Adrenal gland (tissue), 12 donors: ENCODE data around the gene CFAP57. TPM values are rescaled to one million over a fixed set of nuclear protein-coding genes. Genes with fewer than 3 reads are reported as not detected.

Experiments used
- DNase-seq, 7 donors: peaks; one replicate each; pipeline ENCODE4 v3.0.0-alpha.2; 2019 to 2020
- H3K27ac ChIP-seq, 5 donors: fragments of 200-600 bp; sonication (generic) in 4 of 5; 1 replicate in 3 of 5; 2 replicates in 2 of 5; pipeline versions ENCODE4 v1.5.1 to v1.8.0; 2016 to 2020; ENCODE audit warnings: mild to moderate bottlenecking in 1 of 5
- H3K27me3 ChIP-seq: fragments of 200-600 bp; 2 replicates; pipeline ENCODE4 v1.8.0; 2021
- H3K36me3 ChIP-seq, 2 donors: fragments of 200-600 bp; replicated peaks in 1 of 2; 1 replicate in 1 of 2; 2 replicates in 1 of 2; pipeline versions ENCODE4 v1.5.1 to v1.8.0; 2018 to 2022
- H3K4me1 ChIP-seq, 2 donors: fragments of 200-600 bp; replicated peaks in 1 of 2; 1 replicate in 1 of 2; 2 replicates in 1 of 2; pipeline versions ENCODE4 v1.5.1 to v1.8.0; 2018 to 2021
- H3K4me3 ChIP-seq, 4 donors: fragments of 200-600 bp; sonication (generic) in 3 of 4; one replicate each; pipeline ENCODE4 v1.5.1; 2016 to 2018
- H3K9me3 ChIP-seq, 3 donors: fragments of 200-600 bp; sonication (generic) in 1 of 3; replicated peaks in 1 of 3; 1 replicate in 2 of 3; 2 replicates in 1 of 3; pipeline versions ENCODE4 v1.5.1 to v1.8.0; 2016 to 2021
- CTCF ChIP-seq, 6 experiments: fragments of 450-650 bp in 4 of 6; fragments of 200-600 bp in 2 of 6; sonication (generic) in 1 of 6; IDR thresholded peaks; 1 replicate in 5 of 6; 2 replicates in 1 of 6; pipeline versions ENCODE4 v1.5.1 to v1.8.0; 2016 to 2021; ENCODE audit warnings: antibody characterized with exemption in 6 of 6, mild to moderate bottlenecking in 2 of 6, moderate library complexity in 1 of 6
- POLR2A ChIP-seq, 2 donors: fragments of 450-650 bp; IDR thresholded peaks; one replicate each; pipeline ENCODE4 v1.6.1; 2017; ENCODE audit warnings: antibody characterized with exemption in 2 of 2, mild to moderate bottlenecking in 2 of 2, moderate library complexity in 1 of 2
- WGBS, 4 donors: extraction: QIAGEN DNeasy Blood & Tissue Kit in 2 of 4; methylation state at CpG; one replicate each; pipeline versions ENCODE4 v1.1.5 to v1.1.7; 2013 to 2017; 5-methylcytosine and 5-hydroxymethylcytosine counted together
- intact Hi-C, 2 donors: fragments of 100-400 bp; cut with DNase I; formaldehyde crosslinking; loops; one replicate each; pipeline versions ENCODE4 v1.14.1 to v1.15.0; 2022 to 2023
- polyA plus RNA-seq, 3 donors: library from polyadenylated mRNA; stranded (reverse); fragments of 200-250 nt in 2 of 3; fragments of 350-450 nt in 1 of 3; fragmentation: Illumina TruSeq in 1 of 3; extraction: RNeasy Lipid Tissue Mini Kit (QIAGEN cat#74804) in 1 of 3; gene quantifications; one replicate each; pipeline ENCODE4 v1.2.3, GENCODE V29; 2013 to 2014
- total RNA-seq, 9 donors: library from RNA; depleted of rRNA in 4 of 9; stranded (reverse); fragments of >200 nt in 4 of 9; fragments of 120-200 nt in 1 of 9; fragmentation: NEBNext Ultra II Directional in 1 of 9; extraction: Animal tissue kit (Norgen Biotek cat#: 25700) in 1 of 9; gene quantifications; one replicate each; pipeline versions ENCODE4 v1.1.0 to v1.2.4, GENCODE V29; 2013 to 2023
- donor health status: healthy with polysubstance abuse.
- donor health status: Bipolar disorder and iron deficiency.
- donor health status: DM: yes; HTN: yes; CAD: no.
- donor health status: DM: no; HTN: no; CAD: no.
- donor health status: DM: no; HTN: no; CAD: no.
- donor health status: DM: yes; HTN: yes; CAD: no.

The CFAP57 gene
- total and polyA plus RNA-seq, 12 donors, result 0.06 to 2.1 (median 0.33) TPM; not detected in 3

- H3K27ac ChIP-seq, result no peak overlapping the region
- H3K4me1 ChIP-seq, result no peaks in the 10 kb centered on the region
- TF ChIP-seq POLR2A (IDR thresholded peaks at IDR 0.05), result no peak
- TF ChIP-seq CTCF (IDR thresholded peaks at IDR 0.05), result no peak
- H3K4me3 ChIP-seq, result no peak overlapping the region
- no peaks in the 10 kb centered on the region for H3K27me3 ChIP-seq
- WGBS, 4 donors, result 66 to 85% (median 75%) methylated on average over 7 of the region's 7 CpGs
- intact Hi-C loops, result no loop called here
- H3K9me3 ChIP-seq, result no peaks in the 10 kb centered on the region
- no peaks in the 10 kb centered on the region for H3K36me3 ChIP-seq
- DNase-seq, result no peak
Measured at GRCh38 chr1:43220905-43221778, 49.0 kb downstream of the CFAP57 start.

GRCh38 chr1:43221797-43222196 is 49.7 kb downstream of the CFAP57 start:
- TF ChIP-seq POLR2A (IDR thresholded peaks at IDR 0.05) (no peak), CTCF (IDR thresholded peaks at IDR 0.05) (no peak)
- intact Hi-C loops, result no loop called here
- no peak for DNase-seq
- Histone ChIP-seq H3K9me3 (no peaks in the 10 kb centered on the region), H3K4me3 (no peak overlapping the region), H3K27ac (no peak overlapping the region), H3K36me3 (no peaks in the 10 kb centered on the region), H3K4me1 (no peaks in the 10 kb centered on the region), H3K27me3 (no peaks in the 10 kb centered on the region)
- 90 to 100% (median 100%) methylated on average over 1 of the region's 1 CpG; no CpG with 5 or more reads in 1 of the 4 donors for WGBS, 4 donors

GRCh38 chr1:43222879-43223278 is 50.7 kb downstream of the CFAP57 start:
- intact Hi-C loops, result no loop called here
- H3K9me3 ChIP-seq, result no peaks in the 10 kb centered on the region
- H3K36me3 ChIP-seq, result no peaks in the 10 kb centered on the region
- no peaks in the 10 kb centered on the region for H3K4me1 ChIP-seq
- no peak overlapping the region for H3K27ac ChIP-seq
- TF ChIP-seq POLR2A (IDR thresholded peaks at IDR 0.05) (no peak), CTCF (IDR thresholded peaks at IDR 0.05) (no peak)
- no peak overlapping the region for H3K4me3 ChIP-seq
- 79 to 80% (median 79%) methylated on average over 9 of the region's 9 CpGs for WGBS, 4 donors
- no peak for DNase-seq
- H3K27me3 ChIP-seq, result no peaks in the 10 kb centered on the region

- Histone ChIP-seq H3K9me3 (no peaks in the 10 kb centered on the region), H3K4me3 (no peak overlapping the region), H3K27ac (no peak overlapping the region), H3K27me3 (no peaks in the 10 kb centered on the region), H3K36me3 (no peaks in the 10 kb centered on the region), H3K4me1 (no peaks in the 10 kb centered on the region)
- no peak for DNase-seq
- 54 to 82% (median 59%) methylated on average over 3 of the region's 3 CpGs for WGBS, 4 donors
- TF ChIP-seq POLR2A (IDR thresholded peaks at IDR 0.05), result no peak
- no peak for TF ChIP-seq CTCF (IDR thresholded peaks at IDR 0.05)
- intact Hi-C loops, result loop anchor here (5.0 kb wide), 1 partner anchor 192 kb away; no protein-coding TSS in a partner anchor
Measured at GRCh38 chr1:43225168-43225567, 53.0 kb downstream of the CFAP57 start.
